DOHH2 (cell line): Measurements from ENCODE around the gene LIX1L.

ENCODE experiments used
- H3F3A ChIP-seq: fragments of 200-600 bp; sonication (generic), shearing (Covaris generic); 2 replicates; pipeline ENCODE4 v1.6.0; 2016; ENCODE audit warnings: antibody characterized with exemption, mild to moderate bottlenecking; ENCODE audit not compliant: control insufficient read depth, insufficient read depth
- H3K27ac ChIP-seq: fragments of 200-600 bp; sonication (generic); 2 replicates; pipeline ENCODE4 v1.5.1; 2014; ENCODE audit warnings: low read depth, mild to moderate bottlenecking, low read length, moderate library complexity
- H3K27me3 ChIP-seq: fragments of 200-600 bp; sonication (generic); 2 replicates; pipeline ENCODE4 v1.6.1; 2014; ENCODE audit warnings: mild to moderate bottlenecking, low read length, mixed read lengths; ENCODE audit not compliant: control insufficient read depth
- H3K36me3 ChIP-seq: fragments of 200-600 bp; sonication (generic); 2 replicates; pipeline ENCODE4 v1.6.1; 2014; ENCODE audit warnings: mild to moderate bottlenecking, low read length, moderate library complexity, mixed read lengths; ENCODE audit not compliant: control insufficient read depth
- H3K4me1 ChIP-seq: fragments of 200-600 bp; sonication (generic); 2 replicates; pipeline ENCODE4 v1.6.1; 2014; ENCODE audit warnings: mild to moderate bottlenecking, low read length, mixed read lengths; ENCODE audit not compliant: control insufficient read depth
- H3K4me2 ChIP-seq: fragments of 200-600 bp; sonication (generic); 2 replicates; pipeline ENCODE4 v1.6.0; 2014; ENCODE audit warnings: mild to moderate bottlenecking, low read length, moderate library complexity
- H3K4me3 ChIP-seq: fragments of 200-600 bp; sonication (generic); 2 replicates; pipeline ENCODE4 v1.5.1; 2014; ENCODE audit warnings: mild to moderate bottlenecking, low read length, mixed read lengths
- H3K79me2 ChIP-seq: fragments of 200-600 bp; sonication (generic); 2 replicates; pipeline ENCODE4 v1.6.1; 2014; ENCODE audit warnings: mild to moderate bottlenecking, low read length, mixed read lengths; ENCODE audit not compliant: control insufficient read depth
- H3K9me2 ChIP-seq: fragments of 200-600 bp; sonication (generic); replicated peaks from 2 replicates; pipeline ENCODE4 v1.6.1; 2014; ENCODE audit warnings: mild to moderate bottlenecking, low read length, mixed read lengths; ENCODE audit not compliant: control insufficient read depth
- H3K9me3 ChIP-seq: fragments of 200-600 bp; sonication (generic); 2 replicates; pipeline ENCODE4 v1.6.1; 2014; ENCODE audit warnings: antibody characterized with exemption, low read length, mixed read lengths; ENCODE audit not compliant: control insufficient read depth, insufficient read depth
- H4K20me1 ChIP-seq: fragments of 200-600 bp; sonication (generic); 2 replicates; pipeline ENCODE4 v1.6.0; 2014; ENCODE audit warnings: low read depth, mild to moderate bottlenecking, antibody characterized with exemption, low read length, moderate library complexity; ENCODE audit not compliant: control insufficient read depth, insufficient read depth
- CTCF ChIP-seq: fragments of 200-600 bp; sonication (generic); IDR thresholded peaks from one replicate; pipeline ENCODE4 v1.5.1; 2014; ENCODE audit warnings: antibody characterized with exemption, mild to moderate bottlenecking, low read depth, low read length; ENCODE audit not compliant: poor library complexity, severe bottlenecking
- EZH2phosphoT487 ChIP-seq: fragments of 200-600 bp; sonication (generic); IDR thresholded peaks from 2 replicates; pipeline ENCODE4 v1.6.1; 2017; ENCODE audit warnings: borderline replicate concordance, mild to moderate bottlenecking, antibody characterized with exemption, low read length, moderate library complexity, mixed read lengths

LIX1L gene

GRCh38 chr1:145977016-145977415, 19.2 kb upstream of the LIX1L start:
- Histone ChIP-seq H4K20me1 (no peaks in the 10 kb centered on the region), H3K27me3 (no peaks in the 10 kb centered on the region), H3K27ac (no peak overlapping the region), H3K4me3 (no peak overlapping the region), H3F3A (peaks cover 26% of the 10 kb centered on the region), H3K4me2 (peak overlapping the region; percentile 79), H3K9me3 (no peaks in the 10 kb centered on the region), H3K36me3 (peaks cover 19% of the 10 kb centered on the region), H3K4me1 (peaks cover 50% of the 10 kb centered on the region), H3K79me2 (no peaks in the 10 kb centered on the region), H3K9me2 (no peaks in the 10 kb centered on the region)
- TF ChIP-seq CTCF (no peak), EZH2phosphoT487 (no peak)

- Histone ChIP-seq H3K79me2 (no peaks in the 10 kb centered on the region), H3K27ac (no peak overlapping the region), H3F3A (peaks cover 23% of the 10 kb centered on the region), H3K9me3 (no peaks in the 10 kb centered on the region), H3K4me1 (peaks cover 32% of the 10 kb centered on the region), H3K36me3 (peaks cover 15% of the 10 kb centered on the region), H3K4me2 (no peak overlapping the region), H3K27me3 (no peaks in the 10 kb centered on the region), H4K20me1 (no peaks in the 10 kb centered on the region), H3K9me2 (no peaks in the 10 kb centered on the region), H3K4me3 (no peak overlapping the region)
- TF ChIP-seq CTCF (no peak), EZH2phosphoT487 (no peak)
These were observed 17.4 kb upstream of the LIX1L start for GRCh38 chr1:145975216-145975615.

GRCh38 chr1:145974721-145975120, 16.9 kb upstream of the LIX1L start:
- no peak overlapping the region for H3K27ac ChIP-seq
- no peak for TF ChIP-seq CTCF
- TF ChIP-seq EZH2phosphoT487: no peak

More at GRCh38 chr1:145974721-145975120, 16.9 kb upstream of the LIX1L start:
- no peak overlapping the region for H3K4me2 ChIP-seq
- no peaks in the 10 kb centered on the region for H3K9me3 ChIP-seq
- H3K36me3 ChIP-seq: peaks cover 15% of the 10 kb centered on the region
- H3K79me2 ChIP-seq: no peaks in the 10 kb centered on the region
- H3K27me3 ChIP-seq: no peaks in the 10 kb centered on the region
- H3K9me2 ChIP-seq: no peaks in the 10 kb centered on the region
- H3K4me3 ChIP-seq: no peak overlapping the region
- peaks cover 27% of the 10 kb centered on the region for H3K4me1 ChIP-seq
- no peaks in the 10 kb centered on the region for H4K20me1 ChIP-seq
- H3F3A ChIP-seq: peaks cover 18% of the 10 kb centered on the region
